ENCODE measurements around the gene XAGE3.

DNA sequence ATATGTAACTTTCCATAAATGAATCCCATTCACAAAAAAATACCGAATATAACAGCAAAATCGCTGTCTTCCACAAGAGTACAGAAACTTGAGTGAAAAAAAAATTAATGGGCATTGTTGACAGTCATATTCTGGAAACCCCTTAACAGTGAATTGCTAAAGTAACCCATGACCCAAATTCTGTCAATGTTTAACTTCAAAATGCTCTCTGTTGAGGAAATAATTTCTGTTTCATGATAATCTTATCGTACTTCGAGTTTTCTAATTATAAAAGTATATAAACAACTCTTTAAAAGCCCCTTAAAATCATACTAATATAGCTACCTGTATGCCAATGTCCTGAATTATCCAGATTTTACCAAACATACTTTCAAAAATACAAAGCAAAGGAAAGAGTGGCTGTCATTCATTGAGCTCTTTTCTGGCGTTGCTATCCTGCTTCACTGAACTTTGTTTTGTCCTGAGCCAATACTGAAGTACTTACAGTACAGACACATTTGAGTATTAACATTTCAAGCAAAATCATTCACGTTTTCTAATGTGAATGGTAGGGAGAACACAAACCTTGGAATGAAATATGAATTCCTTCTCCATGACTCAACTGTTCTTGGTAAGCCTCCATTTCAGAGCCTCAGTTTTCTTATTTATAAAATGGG is 2.4 kb downstream of the XAGE3 start:
- TF ChIP-seq, protein P1, sequence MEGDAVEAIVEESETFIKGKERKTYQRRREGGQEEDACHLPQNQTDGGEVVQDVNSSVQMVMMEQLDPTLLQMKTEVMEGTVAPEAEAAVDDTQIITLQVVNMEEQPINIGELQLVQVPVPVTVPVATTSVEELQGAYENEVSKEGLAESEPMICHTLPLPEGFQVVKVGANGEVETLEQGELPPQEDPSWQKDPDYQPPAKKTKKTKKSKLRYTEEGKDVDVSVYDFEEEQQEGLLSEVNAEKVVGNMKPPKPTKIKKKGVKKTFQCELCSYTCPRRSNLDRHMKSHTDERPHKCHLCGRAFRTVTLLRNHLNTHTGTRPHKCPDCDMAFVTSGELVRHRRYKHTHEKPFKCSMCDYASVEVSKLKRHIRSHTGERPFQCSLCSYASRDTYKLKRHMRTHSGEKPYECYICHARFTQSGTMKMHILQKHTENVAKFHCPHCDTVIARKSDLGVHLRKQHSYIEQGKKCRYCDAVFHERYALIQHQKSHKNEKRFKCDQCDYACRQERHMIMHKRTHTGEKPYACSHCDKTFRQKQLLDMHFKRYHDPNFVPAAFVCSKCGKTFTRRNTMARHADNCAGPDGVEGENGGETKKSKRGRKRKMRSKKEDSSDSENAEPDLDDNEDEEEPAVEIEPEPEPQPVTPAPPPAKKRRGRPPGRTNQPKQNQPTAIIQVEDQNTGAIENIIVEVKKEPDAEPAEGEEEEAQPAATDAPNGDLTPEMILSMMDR (IDR thresholded peaks at IDR 0.05): no peak
- no peak for TF ChIP-seq POLR2A (IDR thresholded peaks at IDR 0.05)

Measured in right lobe of liver (tissue), 4 donors.